Activated CD4-positive, CD25-positive, alpha-beta regulatory T cell (primary cell): ENCODE measurements around the gene RHBDD3.
"Not testable (repeated sequence)": the region's sequence is repeated elsewhere in the genome, so short reads cannot be mapped to it uniquely, and the experiment has no call there.

Source experiments
- DNase-seq, 4 experiments: peaks; one replicate each; lab custom pipeline; 2025; lab: John Stamatoyannopoulos, UW

Gene RHBDD3

GRCh38 chr22:29247891-29248290, 19.9 kb downstream of the RHBDD3 start:
- DNase-seq = not testable (repeated sequence)

GRCh38 chr22:29245626-29246385, 22.0 kb downstream of the RHBDD3 start:
- peak; percentile 17 to 45 (median 38) for DNase-seq

GRCh38 chr22:29244785-29245625, 22.8 kb downstream of the RHBDD3 start:
- DNase-seq = no peak

DNA sequence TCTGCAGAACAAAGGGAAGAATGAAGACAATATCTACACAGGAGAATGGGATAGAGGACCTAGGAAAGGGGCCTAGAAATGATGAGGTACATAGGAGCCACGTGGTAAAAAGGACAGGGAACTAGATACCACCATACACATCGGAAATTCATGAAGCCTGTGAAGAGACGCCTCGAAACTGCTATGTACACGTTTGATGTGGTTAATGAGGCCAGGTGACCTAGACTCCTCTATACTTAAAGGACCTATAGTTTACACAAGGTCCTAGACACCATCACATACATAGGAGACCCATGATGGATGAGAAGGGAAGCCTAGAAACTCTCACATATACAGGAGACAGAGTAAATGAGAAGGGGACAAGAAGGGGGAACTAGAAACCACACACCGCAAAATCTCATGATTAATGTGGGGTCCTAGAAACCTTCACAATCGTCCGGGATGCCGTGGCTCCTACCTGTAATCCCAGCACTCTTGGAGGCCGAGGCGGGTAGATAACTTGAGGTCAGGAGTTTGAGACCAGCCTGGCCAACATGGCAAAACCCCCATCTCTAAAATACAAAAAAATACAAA, 23.8 kb downstream of the RHBDD3 start:
- no peak for DNase-seq

GRCh38 chr22:29240481-29240880, 27.3 kb downstream of the RHBDD3 start:
- DNase-seq = not testable (repeated sequence)

DNA sequence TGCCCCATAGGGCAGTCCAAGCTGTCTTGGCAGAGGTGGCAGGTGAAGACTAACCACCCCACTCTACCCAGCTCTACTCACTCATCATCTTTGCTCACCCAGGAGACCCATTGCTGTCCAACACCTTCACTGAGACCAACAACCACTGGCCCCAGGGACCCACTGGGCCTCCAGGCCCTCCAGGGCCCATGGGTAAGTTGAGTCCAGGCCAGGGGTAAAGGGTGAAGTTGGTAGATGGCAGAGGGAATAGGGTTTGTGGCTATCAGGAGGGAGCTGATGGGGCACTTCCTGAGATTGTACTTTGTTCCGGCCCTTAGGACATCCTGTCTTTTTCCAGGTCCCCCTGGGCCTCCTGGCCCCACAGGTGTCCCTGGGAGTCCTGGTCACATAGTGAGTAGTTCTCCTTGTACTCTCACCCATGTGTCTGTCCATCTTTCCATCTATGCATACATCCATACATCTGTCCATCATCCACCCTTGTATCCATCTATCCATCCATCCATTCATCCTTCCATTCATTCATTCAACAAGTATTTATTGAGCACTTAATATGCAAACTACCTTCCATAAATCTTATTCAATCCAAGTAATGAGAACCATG, 34.4 kb downstream of the RHBDD3 start:
- DNase-seq = no peak

- no peak for DNase-seq
Observed at GRCh38 chr22:29231971-29232959, 35.5 kb downstream of the RHBDD3 start.

DNA sequence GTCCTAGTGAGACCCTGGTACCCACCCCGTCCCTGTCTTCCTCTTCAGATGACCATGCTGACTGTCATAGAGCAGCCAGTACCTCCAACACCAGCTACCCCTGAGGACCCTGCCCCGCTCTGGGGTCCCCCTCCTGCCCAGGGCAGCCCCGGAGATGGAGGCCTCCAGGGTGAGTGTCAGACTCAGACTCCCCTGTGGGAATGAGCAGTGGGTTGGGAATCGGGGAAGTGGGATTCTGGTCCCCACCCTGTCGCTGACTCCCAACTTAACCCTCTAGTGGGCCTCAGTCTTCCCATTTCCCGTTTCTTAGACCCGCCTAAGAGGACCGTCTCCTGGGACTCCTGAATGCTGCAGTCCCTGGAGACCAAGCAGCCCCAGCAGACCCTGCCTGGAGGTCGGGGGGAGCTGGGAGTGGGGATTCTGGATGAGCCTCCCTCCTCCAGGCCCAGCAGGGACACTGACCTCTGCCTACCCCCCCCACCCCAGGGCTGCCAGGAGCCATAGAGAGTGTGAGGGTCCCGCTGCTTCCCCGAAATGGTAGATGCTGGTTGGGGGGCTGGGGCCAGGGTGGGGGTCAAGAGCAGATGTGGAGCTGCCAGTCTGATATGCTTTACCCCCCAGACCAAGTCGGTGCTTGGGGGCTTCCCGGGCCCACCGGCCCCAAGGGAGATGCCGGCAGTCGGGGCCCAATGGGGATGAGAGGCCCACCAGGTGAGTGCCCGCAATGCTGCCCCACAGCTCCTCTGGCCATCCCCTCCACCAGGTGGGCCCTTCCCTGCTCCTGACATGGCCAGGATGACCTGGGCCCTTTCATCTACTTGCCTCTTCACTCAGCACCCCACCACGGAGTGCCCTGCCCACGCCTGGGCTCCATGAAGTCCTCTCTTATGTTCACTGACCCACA, 36.6 kb downstream of the RHBDD3 start:
- DNase-seq = no peak

- DNase-seq = no peak
Observed at GRCh38 chr22:29226351-29226981, 41.3 kb downstream of the RHBDD3 start.

GRCh38 chr22:29225422-29226090, 42.2 kb downstream of the RHBDD3 start:
- DNase-seq = no peak

DNA sequence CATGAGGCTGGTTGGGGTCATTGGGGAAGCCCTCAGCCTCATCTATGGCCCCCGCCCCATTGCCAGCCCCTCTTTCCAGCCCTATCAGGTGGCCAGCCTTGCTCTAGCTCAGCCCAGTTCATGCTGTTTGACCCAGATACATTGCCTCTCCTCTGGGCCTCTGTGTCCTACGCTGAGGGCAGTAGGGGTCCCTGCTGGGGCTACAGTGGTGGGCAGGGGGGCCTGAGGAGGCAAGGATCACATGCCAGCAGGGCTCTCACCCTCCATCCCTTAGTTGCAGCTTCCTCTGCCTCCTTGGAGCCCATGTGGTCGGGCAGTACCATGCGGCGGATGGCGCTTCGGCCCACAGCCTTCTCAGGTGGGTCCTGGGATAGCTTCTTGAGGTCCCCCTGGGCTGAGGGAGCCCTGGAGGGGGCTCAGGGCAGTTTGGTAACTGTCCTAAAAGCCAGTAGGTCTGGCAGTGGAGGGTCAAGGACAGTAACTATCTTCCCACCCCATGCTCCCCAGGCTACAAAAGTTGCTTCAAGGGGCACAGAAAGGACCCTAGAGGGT, 42.8 kb downstream of the RHBDD3 start:
- no peak for DNase-seq

DNA sequence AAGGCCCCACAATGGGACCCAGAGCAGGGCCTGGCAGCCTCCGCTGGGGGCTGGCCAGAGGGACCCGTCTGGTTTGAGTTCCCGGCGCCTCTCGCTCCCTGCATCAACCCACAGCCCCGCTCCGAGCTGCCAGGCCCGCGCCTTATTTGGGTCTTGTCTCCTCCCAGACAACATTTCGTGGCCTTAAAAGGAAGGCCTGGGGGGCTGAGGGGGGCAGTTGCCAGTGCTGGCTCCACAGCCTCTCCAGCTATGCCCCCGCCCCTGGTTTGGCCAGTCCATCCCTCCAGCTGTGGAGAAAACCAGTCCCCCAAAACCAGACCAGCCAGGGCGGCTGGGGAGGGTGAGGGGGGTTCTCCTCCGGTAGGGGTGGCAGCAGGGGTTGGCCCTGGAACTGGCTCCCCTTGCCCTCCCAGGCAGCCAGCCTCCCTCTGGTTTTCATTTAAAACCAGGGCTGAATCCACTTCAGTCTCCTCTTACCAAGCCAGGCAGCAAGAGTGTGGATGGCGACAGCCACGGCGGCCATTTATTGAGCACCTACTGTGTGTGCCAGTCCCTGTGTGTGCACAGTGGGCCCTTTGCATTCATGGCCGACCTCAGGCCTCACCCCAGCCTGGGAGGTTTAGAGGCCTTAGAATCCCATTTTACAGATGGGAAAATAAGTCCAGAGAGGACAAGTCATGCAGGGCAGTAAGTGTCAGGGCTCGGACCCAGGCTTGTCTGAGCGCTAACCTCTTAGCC, 43.5 kb downstream of the RHBDD3 start:
- no peak for DNase-seq

DNA sequence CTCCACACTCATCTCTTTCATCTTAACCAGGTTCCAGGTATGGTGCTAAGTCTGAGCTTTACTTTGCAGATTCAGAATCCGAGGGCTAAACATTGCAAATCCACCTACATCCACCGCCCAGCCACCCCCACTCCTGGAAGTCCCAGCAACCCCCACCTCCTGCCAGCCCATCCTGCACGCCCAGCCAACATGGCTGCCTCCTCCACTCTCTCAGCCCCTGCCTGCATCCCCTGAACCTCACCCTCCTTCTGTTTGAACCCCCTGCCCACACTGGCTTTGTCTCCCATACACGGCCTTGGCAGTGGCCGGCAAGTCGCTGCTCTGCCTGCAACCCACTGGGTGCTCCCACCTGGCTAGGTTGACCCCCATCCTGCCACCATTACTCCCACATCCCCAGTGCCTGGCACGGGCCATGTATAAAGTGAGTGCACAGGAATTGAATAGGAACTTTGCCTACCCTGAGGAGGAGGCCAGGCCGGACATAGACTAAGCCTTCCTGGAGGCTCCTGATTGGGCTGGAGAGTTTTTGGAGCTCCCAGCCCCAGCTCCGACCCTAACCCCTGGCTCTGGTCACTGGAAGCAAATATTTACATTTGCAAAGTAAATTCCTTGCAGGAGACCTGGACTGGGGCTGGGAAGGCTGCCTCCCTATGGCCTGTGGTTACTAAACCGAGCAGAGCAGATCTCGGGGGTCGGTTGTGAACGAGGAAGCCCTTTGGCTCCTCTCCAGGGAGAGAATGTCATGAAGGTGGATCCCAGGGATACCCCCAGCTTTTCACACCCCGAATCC, 47.7 kb downstream of the RHBDD3 start:
- DNase-seq = no peak

GRCh38 chr22:29219409-29219782, 48.4 kb downstream of the RHBDD3 start:
- DNase-seq = not testable (repeated sequence)

DNA sequence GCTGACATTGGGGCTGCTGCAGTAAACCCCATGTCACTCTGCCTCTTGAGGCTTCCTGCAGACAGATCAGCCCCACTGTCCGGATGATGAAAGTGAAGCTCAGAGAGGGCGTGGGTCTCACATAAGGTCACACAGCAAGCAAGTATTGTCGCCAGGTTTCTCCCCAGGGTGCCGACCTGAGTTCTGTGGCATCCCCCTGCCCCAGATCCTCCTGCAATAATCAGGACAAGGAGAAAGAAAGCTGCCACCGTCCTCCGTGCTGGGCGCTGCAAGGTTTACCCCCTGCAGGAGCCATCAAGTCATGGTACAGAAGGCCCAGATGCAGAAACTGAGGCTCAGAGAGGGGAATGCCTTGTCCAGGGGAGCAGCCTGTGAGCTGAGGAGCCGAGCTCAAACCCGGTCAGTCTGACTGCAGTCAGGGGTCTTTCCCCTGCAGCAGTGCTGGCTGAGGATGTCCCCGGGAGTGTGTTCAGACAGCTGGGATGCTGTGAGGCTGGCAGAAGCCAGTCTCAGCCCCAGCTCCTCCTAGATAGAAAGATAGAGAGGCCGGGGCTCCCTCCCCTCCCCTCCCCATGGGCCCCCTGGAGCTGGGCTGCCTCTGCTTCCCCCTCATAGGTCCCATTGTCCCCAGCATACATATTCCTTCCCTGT, 48.9 kb downstream of the RHBDD3 start:
- DNase-seq = no peak

DNA sequence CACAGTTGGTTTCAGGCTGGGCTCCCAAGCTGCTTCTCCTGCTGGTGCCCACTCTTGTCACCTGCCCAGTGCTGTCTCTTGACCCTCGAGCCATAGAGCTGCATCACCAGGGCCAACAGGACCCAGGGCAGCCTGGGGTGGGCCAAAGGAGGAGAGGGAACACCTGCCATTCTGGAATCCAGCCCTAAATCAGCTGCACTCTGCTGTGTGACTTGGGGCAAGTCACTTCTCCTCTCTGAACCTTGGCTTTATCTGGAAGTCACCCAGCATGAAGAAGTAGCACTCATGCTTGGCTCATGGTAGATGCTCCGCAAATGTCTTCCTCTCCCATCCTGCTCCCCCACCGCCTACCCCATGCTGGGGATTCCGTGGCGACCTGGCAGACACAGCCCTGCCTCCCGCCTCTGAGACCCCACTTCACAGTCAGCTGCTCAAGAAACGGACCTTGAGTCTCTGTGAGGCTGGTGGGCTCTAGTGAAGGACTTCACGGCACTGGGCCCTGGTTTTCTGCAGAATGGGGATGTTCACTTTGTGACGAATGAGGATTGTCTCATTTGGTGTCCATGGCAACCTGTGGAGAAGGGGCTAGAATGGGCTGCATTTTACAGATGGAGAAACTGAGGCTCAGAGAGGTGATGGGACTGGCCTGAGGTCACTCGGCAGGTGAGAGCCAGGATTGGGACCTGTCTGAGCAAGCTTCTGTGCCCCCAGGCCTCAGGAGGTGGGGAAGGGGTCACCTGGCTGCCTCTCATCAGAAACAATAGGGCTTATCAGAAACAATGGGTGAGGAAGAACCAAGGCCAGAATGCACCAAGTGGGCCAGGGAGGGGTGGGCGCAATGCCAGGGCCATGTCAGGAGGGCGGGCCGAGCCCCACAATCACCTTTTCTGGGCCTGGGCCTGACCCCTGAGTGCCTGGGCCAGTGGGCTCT, 49.7 kb downstream of the RHBDD3 start:
- DNase-seq = no peak
